Nephron progenitor cell (in vitro differentiated cells): ENCODE results near the gene ANKRD10.

Experiments used
- DNase-seq: peaks from one replicate; pipeline ENCODE4 v3.0.0; 2021
- H3K27ac Mint-ChIP-seq: 2 replicates; pipeline ENCODE4 v1.8.0; 2021; ENCODE audit warnings: mild to moderate bottlenecking, moderate library complexity, mixed read lengths
- H3K27me3 Mint-ChIP-seq: 2 replicates; pipeline ENCODE4 v1.8.0; 2021; ENCODE audit warnings: mild to moderate bottlenecking, low read depth, mixed read lengths; ENCODE audit not compliant: poor library complexity
- H3K36me3 Mint-ChIP-seq: 2 replicates; pipeline ENCODE4 v1.8.0; 2021; ENCODE audit warnings: low read depth, mixed read lengths
- H3K4me1 Mint-ChIP-seq: 2 replicates; pipeline ENCODE4 v1.8.0; 2021; ENCODE audit warnings: mixed read lengths
- H3K4me3 Mint-ChIP-seq: 2 replicates; pipeline ENCODE4 v1.8.0; 2021; ENCODE audit warnings: mild to moderate bottlenecking, moderate library complexity, mixed read lengths
- H3K9me3 Mint-ChIP-seq: 2 replicates; pipeline ENCODE4 v1.8.0; 2021; ENCODE audit warnings: mild to moderate bottlenecking, moderate library complexity, mixed read lengths
- CTCF ChIP-seq: fragments of 200-600 bp; sonication (generic); IDR thresholded peaks from 2 replicates; pipeline ENCODE4 v1.5.0; 2021; ENCODE audit warnings: antibody characterized with exemption

The ANKRD10 gene

GRCh38 chr13:110874508-110874960, 40.3 kb downstream of the ANKRD10 start:
- TF ChIP-seq CTCF: no peak
- peak; percentile 90 for DNase-seq
- H3K9me3 Mint-ChIP-seq: peaks cover 3% of the 10 kb centered on the region
- H3K4me3 Mint-ChIP-seq: peak overlapping the region; percentile 87
- peaks cover 23% of the 10 kb centered on the region for H3K4me1 Mint-ChIP-seq
- H3K36me3 Mint-ChIP-seq: no peaks in the 10 kb centered on the region
- H3K27me3 Mint-ChIP-seq: peaks cover 4% of the 10 kb centered on the region
- no peak overlapping the region for H3K27ac Mint-ChIP-seq

GRCh38 chr13:110873639-110874507, 41.0 kb downstream of the ANKRD10 start:
- DNase-seq: no peak
- Mint-ChIP-seq H3K4me3 (no peak overlapping the region), H3K4me1 (peaks cover 24% of the 10 kb centered on the region), H3K27me3 (peaks cover 4% of the 10 kb centered on the region), H3K9me3 (peaks cover 3% of the 10 kb centered on the region), H3K27ac (no peak overlapping the region), H3K36me3 (no peaks in the 10 kb centered on the region)
- no peak for TF ChIP-seq CTCF

- Mint-ChIP-seq H3K9me3 (peaks cover 3% of the 10 kb centered on the region), H3K36me3 (no peaks in the 10 kb centered on the region), H3K27ac (no peak overlapping the region), H3K4me3 (no peak overlapping the region), H3K4me1 (peaks cover 24% of the 10 kb centered on the region), H3K27me3 (peaks cover 4% of the 10 kb centered on the region)
- no peak for DNase-seq
- no peak for TF ChIP-seq CTCF
These were observed 41.9 kb downstream of the ANKRD10 start for GRCh38 chr13:110872768-110873638.

GRCh38 chr13:110872034-110872767, 42.7 kb downstream of the ANKRD10 start:
- H3K4me3 Mint-ChIP-seq: no peak overlapping the region
- H3K27ac Mint-ChIP-seq: no peak overlapping the region
- H3K36me3 Mint-ChIP-seq: no peaks in the 10 kb centered on the region
- H3K4me1 Mint-ChIP-seq: peaks cover 24% of the 10 kb centered on the region
- DNase-seq: no peak
- peaks cover 3% of the 10 kb centered on the region for H3K9me3 Mint-ChIP-seq
- TF ChIP-seq CTCF: no peak
- peaks cover 6% of the 10 kb centered on the region for H3K27me3 Mint-ChIP-seq

GRCh38 chr13:110869805-110870706, 44.8 kb downstream of the ANKRD10 start:
- H3K27ac Mint-ChIP-seq: peak overlapping the region; percentile 88

More at GRCh38 chr13:110869805-110870706, 44.8 kb downstream of the ANKRD10 start:
- no peak for TF ChIP-seq CTCF
- peaks cover 5% of the 10 kb centered on the region for H3K27me3 Mint-ChIP-seq
- H3K4me3 Mint-ChIP-seq: no peak overlapping the region
- no peaks in the 10 kb centered on the region for H3K36me3 Mint-ChIP-seq
- DNase-seq: no peak
- peaks cover 3% of the 10 kb centered on the region for H3K9me3 Mint-ChIP-seq
- H3K4me1 Mint-ChIP-seq: peaks cover 24% of the 10 kb centered on the region
